Hematopoietic multipotent progenitor cell treated with erythropoietin and hydrocortisone succinate and interleukin-3 and kit ligand, for 15 days (in vitro differentiated cells): ENCODE measurements around the gene TTBK1.

Source experiments
- DNase-seq: peaks from one replicate; pipeline ENCODE4 v3.0.0-alpha.2; 2015; ENCODE audit warnings: low spot score

The TTBK1 gene

GRCh38 chr6:43255408-43256054, 12.2 kb downstream of the TTBK1 start:
- DNase-seq, result no peak

GRCh38 chr6:43256670-43257366, 13.5 kb downstream of the TTBK1 start:
- no peak for DNase-seq

- DNase-seq, result no peak
Observed at GRCh38 chr6:43257367-43258145, 14.3 kb downstream of the TTBK1 start.

- DNase-seq, result no peak
Observed at GRCh38 chr6:43258180-43258579, 14.9 kb downstream of the TTBK1 start.

GRCh38 chr6:43258807-43259686, 15.8 kb downstream of the TTBK1 start:
- DNase-seq, result no peak

- no peak for DNase-seq
Observed at GRCh38 chr6:43260791-43261190, 17.5 kb downstream of the TTBK1 start.

GRCh38 chr6:43261198-43261597, 17.9 kb downstream of the TTBK1 start:
- DNase-seq, result no peak

GRCh38 chr6:43262000-43262779, 18.9 kb downstream of the TTBK1 start:
- DNase-seq, result no peak

- no peak for DNase-seq
Observed at GRCh38 chr6:43262780-43263313, 19.6 kb downstream of the TTBK1 start.

- DNase-seq, result peak; percentile 48
Observed at GRCh38 chr6:43263314-43264178, 20.3 kb downstream of the TTBK1 start.

GRCh38 chr6:43264599-43265145, 21.4 kb downstream of the TTBK1 start:
- DNase-seq, result no peak

- no peak for DNase-seq
Observed at GRCh38 chr6:43265564-43265963, 22.3 kb downstream of the TTBK1 start.

- DNase-seq, result no peak
Observed at GRCh38 chr6:43267619-43268354, 24.5 kb downstream of the TTBK1 start.

- no peak for DNase-seq
Observed at GRCh38 chr6:43268355-43268700, 25.0 kb downstream of the TTBK1 start.

GRCh38 chr6:43268782-43269272, 25.5 kb downstream of the TTBK1 start:
- no peak for DNase-seq

- no peak for DNase-seq
Observed at GRCh38 chr6:43269273-43270007, 26.2 kb downstream of the TTBK1 start.

GRCh38 chr6:43271103-43271815, 28.0 kb downstream of the TTBK1 start:
- DNase-seq, result no peak

- no peak for DNase-seq
Observed at GRCh38 chr6:43271944-43272343, 28.7 kb downstream of the TTBK1 start.
